GM23338 (cell line): ENCODE measurements around the gene OXLD1. TPM values are rescaled to one million over a fixed set of nuclear protein-coding genes. Genes with fewer than 3 reads are reported as not detected.

Experiments used
- ATAC-seq: fragments of 200-7000 bp; cut with Tn5 transposase; 3 replicates; pipeline ENCODE4 v1.9.1; 2020
- DNase-seq: peaks from one replicate; pipeline ENCODE4 v3.0.0-alpha.2; 2015; ENCODE audit warnings: low spot score
- H2AFZ ChIP-seq: fragments of 200-600 bp; sonication (generic); 2 replicates; pipeline ENCODE4 v1.8.0; 2016; ENCODE audit warnings: antibody characterized with exemption, mild to moderate bottlenecking, moderate library complexity
- H3F3A ChIP-seq: fragments of 200-600 bp; sonication (generic); replicated peaks from 2 replicates; pipeline ENCODE4 v1.8.0; 2017; ENCODE audit warnings: antibody characterized with exemption, mixed run types, low read depth
- H3K27ac ChIP-seq: fragments of 200-600 bp; sonication (generic); 2 replicates; pipeline ENCODE4 v1.6.1; 2016; ENCODE audit warnings: low read depth
- H3K27me3 ChIP-seq: fragments of 200-600 bp; sonication (generic); 2 replicates; pipeline ENCODE4 v1.8.0; 2016; ENCODE audit warnings: mild to moderate bottlenecking, mixed run types, moderate library complexity; ENCODE audit not compliant: insufficient read depth
- H3K36me3 ChIP-seq: fragments of 200-600 bp; sonication (generic); 2 replicates; pipeline ENCODE4 v1.8.0; 2016; ENCODE audit warnings: mild to moderate bottlenecking; ENCODE audit not compliant: insufficient read depth
- H3K4me1 ChIP-seq: fragments of 200-600 bp; sonication (generic); 2 replicates; pipeline ENCODE4 v1.8.0; 2016; ENCODE audit warnings: mild to moderate bottlenecking, moderate library complexity; ENCODE audit not compliant: insufficient read depth
- H3K4me2 ChIP-seq: fragments of 200-600 bp; sonication (generic); 2 replicates; pipeline ENCODE4 v1.7.1; 2017; ENCODE audit warnings: mixed run types
- H3K4me3 ChIP-seq: fragments of 200-600 bp; sonication (generic); 2 replicates; pipeline ENCODE4 v1.6.1; 2016; ENCODE audit warnings: mixed run types
- H3K79me2 ChIP-seq: fragments of 200-600 bp; sonication (generic); replicated peaks from 2 replicates; pipeline ENCODE4 v1.8.0; 2017; ENCODE audit warnings: mild to moderate bottlenecking; ENCODE audit not compliant: insufficient read depth
- H3K9me2 ChIP-seq: fragments of 200-600 bp; sonication (generic); 2 replicates; pipeline ENCODE4 v1.8.0; 2017; ENCODE audit not compliant: insufficient read depth
- H4K20me1 ChIP-seq: fragments of 200-600 bp; sonication (generic); replicated peaks from 2 replicates; pipeline ENCODE4 v1.8.0; 2017; ENCODE audit warnings: mild to moderate bottlenecking; ENCODE audit not compliant: insufficient read depth
- H3K27ac Mint-ChIP-seq: 2 replicates; pipeline ENCODE4 v1.8.0; 2020; ENCODE audit warnings: inconsistent platforms, mild to moderate bottlenecking, moderate library complexity, mixed read lengths
- H3K27me3 Mint-ChIP-seq: 3 replicates; pipeline ENCODE4 v1.8.0; 2022; ENCODE audit warnings: low read depth, mild to moderate bottlenecking, moderate library complexity, mixed read lengths, inconsistent platforms; ENCODE audit not compliant: insufficient read depth, poor library complexity
- H3K36me3 Mint-ChIP-seq: 3 replicates; pipeline ENCODE4 v1.8.0; 2021; ENCODE audit warnings: low read depth, mild to moderate bottlenecking, inconsistent platforms, moderate library complexity, mixed read lengths
- H3K4me1 Mint-ChIP-seq: 3 replicates; pipeline ENCODE4 v1.8.0; 2020; ENCODE audit warnings: mild to moderate bottlenecking, inconsistent platforms, mixed read lengths
- H3K4me3 Mint-ChIP-seq: 3 replicates; pipeline ENCODE4 v1.8.0; 2021; ENCODE audit warnings: moderate library complexity, mild to moderate bottlenecking, inconsistent platforms, mixed read lengths
- H3K9me3 Mint-ChIP-seq: 3 replicates; pipeline ENCODE4 v1.8.0; 2020; ENCODE audit warnings: moderate library complexity, mild to moderate bottlenecking, inconsistent platforms, mixed read lengths
- CREB1 ChIP-seq: fragments of 250-450 bp; sonication (Bioruptor Pico); IDR thresholded peaks from 2 replicates; pipeline ENCODE4 v1.5.0; 2020; ENCODE audit warnings: low read depth, mild to moderate bottlenecking, moderate library complexity
- EZH2 ChIP-seq: fragments of 200-600 bp; sonication (generic); IDR thresholded peaks from one replicate; pipeline ENCODE4 v1.8.0; 2017; ENCODE audit warnings: antibody characterized with exemption, mild to moderate bottlenecking, low read depth; ENCODE audit not compliant: unreplicated experiment
- EZH2phosphoT487 ChIP-seq: fragments of 200-600 bp; sonication (generic); IDR thresholded peaks from one replicate; pipeline ENCODE4 v1.8.1; 2018; ENCODE audit warnings: antibody characterized with exemption; ENCODE audit not compliant: unreplicated experiment
- NANOG ChIP-seq: IDR thresholded peaks from 2 replicates; pipeline ENCODE4 v1.6.1; 2016; ENCODE audit warnings: antibody characterized with exemption, borderline replicate concordance
- POLR2AphosphoS5 ChIP-seq: IDR thresholded peaks from 2 replicates; pipeline ENCODE4 v1.6.1; 2016; ENCODE audit warnings: antibody characterized with exemption, low read depth
- STAT1 ChIP-seq: IDR thresholded peaks from one replicate; pipeline ENCODE4 v1.6.1; 2016; ENCODE audit warnings: antibody characterized with exemption; ENCODE audit not compliant: unreplicated experiment
- ZNF114 ChIP-seq: fragments of 250-450 bp; sonication (Bioruptor Pico); IDR thresholded peaks from 2 replicates; pipeline ENCODE4 v1.5.0; 2020; ENCODE audit warnings: mild to moderate bottlenecking, moderate library complexity
- ZNF331 ChIP-seq: fragments of 250-450 bp; sonication (Bioruptor Pico); IDR thresholded peaks from 2 replicates; pipeline ENCODE4 v1.5.0; 2020; ENCODE audit warnings: low read depth, mild to moderate bottlenecking, moderate library complexity
- polyA plus RNA-seq: library from polyadenylated mRNA; unstranded; fragments of >200 nt; fragmentation: Nextera tagmentation; extraction: Ambion mirVana; gene quantifications from 2 replicates; pipeline ENCODE4 v1.2.1, GENCODE V29; 2016
- total RNA-seq: library from RNA; depleted of rRNA; stranded (reverse); fragments of >200 nt; shearing (Covaris generic); gene quantifications from 2 replicates; pipeline ENCODE4 v1.2.3, GENCODE V29; 2014
- TF ChIP-seq, protein P1 (sequence below), 2 experiments: fragments of 200-600 bp in 1 of 2; sonication (generic) in 1 of 2; conservative IDR thresholded peaks; 2 replicates each; pipeline versions ENCODE4 v1.5.1 to v1.6.1; 2016 to 2017; ENCODE audit warnings: antibody characterized with exemption in 2 of 2, low read depth in 2 of 2, mild to moderate bottlenecking in 2 of 2, moderate library complexity in 1 of 2
- TF ChIP-seq, protein P2 (sequence below): fragments of 250-450 bp; sonication (Bioruptor Pico); IDR thresholded peaks from 2 replicates; pipeline ENCODE4 v1.5.0; 2020; ENCODE audit warnings: mild to moderate bottlenecking, moderate library complexity
- TF ChIP-seq, protein P3 (sequence below): IDR thresholded peaks from 2 replicates; pipeline ENCODE4 v1.6.1; 2016; ENCODE audit warnings: antibody characterized with exemption
- TF ChIP-seq, protein P4 (sequence below): IDR thresholded peaks from one replicate; pipeline ENCODE4 v1.6.1; 2018; ENCODE audit warnings: antibody characterized with exemption; ENCODE audit not compliant: unreplicated experiment

The OXLD1 gene
- total and polyA plus RNA-seq, 2 experiments from 2014 or later: 46.0 to 64.9 TPM

DNA sequence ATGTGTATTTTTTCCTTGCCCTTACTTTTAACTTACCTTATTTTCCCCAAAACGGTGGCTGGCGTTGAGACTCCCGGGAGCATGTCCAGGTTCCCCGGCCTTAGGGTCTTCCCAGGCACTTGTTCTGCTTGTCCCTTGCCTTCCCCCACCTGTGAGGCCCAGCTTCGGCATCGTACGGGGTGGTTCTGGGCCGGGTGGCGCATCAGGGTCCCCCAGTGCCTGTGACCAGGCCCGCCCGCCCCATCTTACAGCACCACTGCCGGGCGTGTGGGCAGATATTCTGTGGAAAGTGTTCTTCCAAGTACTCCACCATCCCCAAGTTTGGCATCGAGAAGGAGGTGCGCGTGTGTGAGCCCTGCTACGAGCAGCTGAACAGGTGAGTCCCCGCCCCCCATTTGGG is 24.8 kb upstream of the OXLD1 start (continued):
- TF ChIP-seq, protein P1, sequence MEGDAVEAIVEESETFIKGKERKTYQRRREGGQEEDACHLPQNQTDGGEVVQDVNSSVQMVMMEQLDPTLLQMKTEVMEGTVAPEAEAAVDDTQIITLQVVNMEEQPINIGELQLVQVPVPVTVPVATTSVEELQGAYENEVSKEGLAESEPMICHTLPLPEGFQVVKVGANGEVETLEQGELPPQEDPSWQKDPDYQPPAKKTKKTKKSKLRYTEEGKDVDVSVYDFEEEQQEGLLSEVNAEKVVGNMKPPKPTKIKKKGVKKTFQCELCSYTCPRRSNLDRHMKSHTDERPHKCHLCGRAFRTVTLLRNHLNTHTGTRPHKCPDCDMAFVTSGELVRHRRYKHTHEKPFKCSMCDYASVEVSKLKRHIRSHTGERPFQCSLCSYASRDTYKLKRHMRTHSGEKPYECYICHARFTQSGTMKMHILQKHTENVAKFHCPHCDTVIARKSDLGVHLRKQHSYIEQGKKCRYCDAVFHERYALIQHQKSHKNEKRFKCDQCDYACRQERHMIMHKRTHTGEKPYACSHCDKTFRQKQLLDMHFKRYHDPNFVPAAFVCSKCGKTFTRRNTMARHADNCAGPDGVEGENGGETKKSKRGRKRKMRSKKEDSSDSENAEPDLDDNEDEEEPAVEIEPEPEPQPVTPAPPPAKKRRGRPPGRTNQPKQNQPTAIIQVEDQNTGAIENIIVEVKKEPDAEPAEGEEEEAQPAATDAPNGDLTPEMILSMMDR (conservative IDR thresholded peaks at IDR 0.05; ENCODE audit: low read depth in 2 of 2): no peak
- no peak for TF ChIP-seq ZNF331 (CRISPR knock-in tag)
- no peak for TF ChIP-seq NANOG
- no peak for TF ChIP-seq EZH2
- TF ChIP-seq CREB1 (CRISPR knock-in tag): no peak
- TF ChIP-seq, protein P2, sequence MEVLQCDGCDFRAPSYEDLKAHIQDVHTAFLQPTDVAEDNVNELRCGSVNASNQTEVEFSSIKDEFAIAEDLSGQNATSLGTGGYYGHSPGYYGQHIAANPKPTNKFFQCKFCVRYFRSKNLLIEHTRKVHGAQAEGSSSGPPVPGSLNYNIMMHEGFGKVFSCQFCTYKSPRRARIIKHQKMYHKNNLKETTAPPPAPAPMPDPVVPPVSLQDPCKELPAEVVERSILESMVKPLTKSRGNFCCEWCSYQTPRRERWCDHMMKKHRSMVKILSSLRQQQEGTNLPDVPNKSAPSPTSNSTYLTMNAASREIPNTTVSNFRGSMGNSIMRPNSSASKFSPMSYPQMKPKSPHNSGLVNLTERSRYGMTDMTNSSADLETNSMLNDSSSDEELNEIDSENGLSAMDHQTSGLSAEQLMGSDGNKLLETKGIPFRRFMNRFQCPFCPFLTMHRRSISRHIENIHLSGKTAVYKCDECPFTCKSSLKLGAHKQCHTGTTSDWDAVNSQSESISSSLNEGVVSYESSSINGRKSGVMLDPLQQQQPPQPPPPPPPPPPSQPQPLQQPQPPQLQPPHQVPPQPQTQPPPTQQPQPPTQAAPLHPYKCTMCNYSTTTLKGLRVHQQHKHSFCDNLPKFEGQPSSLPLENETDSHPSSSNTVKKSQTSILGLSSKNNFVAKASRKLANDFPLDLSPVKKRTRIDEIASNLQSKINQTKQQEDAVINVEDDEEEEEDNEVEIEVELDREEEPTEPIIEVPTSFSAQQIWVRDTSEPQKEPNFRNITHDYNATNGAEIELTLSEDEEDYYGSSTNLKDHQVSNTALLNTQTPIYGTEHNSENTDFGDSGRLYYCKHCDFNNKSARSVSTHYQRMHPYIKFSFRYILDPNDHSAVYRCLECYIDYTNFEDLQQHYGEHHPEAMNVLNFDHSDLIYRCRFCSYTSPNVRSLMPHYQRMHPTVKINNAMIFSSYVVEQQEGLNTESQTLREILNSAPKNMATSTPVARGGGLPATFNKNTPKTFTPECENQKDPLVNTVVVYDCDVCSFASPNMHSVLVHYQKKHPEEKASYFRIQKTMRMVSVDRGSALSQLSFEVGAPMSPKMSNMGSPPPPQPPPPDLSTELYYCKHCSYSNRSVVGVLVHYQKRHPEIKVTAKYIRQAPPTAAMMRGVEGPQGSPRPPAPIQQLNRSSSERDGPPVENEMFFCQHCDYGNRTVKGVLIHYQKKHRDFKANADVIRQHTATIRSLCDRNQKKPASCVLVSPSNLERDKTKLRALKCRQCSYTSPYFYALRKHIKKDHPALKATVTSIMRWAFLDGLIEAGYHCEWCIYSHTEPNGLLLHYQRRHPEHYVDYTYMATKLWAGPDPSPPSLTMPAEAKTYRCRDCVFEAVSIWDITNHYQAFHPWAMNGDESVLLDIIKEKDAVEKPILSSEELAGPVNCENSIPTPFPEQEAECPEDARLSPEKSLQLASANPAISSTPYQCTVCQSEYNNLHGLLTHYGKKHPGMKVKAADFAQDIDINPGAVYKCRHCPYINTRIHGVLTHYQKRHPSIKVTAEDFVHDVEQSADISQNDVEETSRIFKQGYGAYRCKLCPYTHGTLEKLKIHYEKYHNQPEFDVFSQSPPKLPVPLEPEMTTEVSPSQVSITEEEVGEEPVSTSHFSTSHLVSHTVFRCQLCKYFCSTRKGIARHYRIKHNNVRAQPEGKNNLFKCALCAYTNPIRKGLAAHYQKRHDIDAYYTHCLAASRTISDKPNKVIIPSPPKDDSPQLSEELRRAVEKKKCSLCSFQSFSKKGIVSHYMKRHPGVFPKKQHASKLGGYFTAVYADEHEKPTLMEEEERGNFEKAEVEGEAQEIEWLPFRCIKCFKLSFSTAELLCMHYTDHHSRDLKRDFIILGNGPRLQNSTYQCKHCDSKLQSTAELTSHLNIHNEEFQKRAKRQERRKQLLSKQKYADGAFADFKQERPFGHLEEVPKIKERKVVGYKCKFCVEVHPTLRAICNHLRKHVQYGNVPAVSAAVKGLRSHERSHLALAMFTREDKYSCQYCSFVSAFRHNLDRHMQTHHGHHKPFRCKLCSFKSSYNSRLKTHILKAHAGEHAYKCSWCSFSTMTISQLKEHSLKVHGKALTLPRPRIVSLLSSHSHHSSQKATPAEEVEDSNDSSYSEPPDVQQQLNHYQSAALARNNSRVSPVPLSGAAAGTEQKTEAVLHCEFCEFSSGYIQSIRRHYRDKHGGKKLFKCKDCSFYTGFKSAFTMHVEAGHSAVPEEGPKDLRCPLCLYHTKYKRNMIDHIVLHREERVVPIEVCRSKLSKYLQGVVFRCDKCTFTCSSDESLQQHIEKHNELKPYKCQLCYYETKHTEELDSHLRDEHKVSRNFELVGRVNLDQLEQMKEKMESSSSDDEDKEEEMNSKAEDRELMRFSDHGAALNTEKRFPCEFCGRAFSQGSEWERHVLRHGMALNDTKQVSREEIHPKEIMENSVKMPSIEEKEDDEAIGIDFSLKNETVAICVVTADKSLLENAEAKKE (CRISPR knock-in tag): no peak

DNA sequence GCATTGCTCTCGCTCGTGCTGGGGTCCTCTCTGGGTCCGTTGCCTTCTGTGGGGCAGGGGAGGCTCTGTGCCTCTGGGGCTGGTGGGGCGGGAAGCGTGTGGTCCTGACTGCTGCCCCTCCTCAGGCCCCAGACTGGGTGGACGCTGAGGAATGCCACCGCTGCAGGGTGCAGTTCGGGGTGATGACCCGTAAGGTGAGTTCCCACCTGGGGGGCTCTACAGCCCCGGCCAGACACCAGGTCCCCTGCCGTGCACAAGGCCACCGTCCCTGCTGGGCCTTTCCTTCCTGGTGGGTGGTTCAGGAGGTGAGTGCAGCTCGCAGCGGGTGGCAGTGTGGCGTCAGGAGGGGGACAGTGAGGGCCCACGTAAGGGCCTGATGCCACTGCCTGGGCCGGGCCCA is 24.1 kb upstream of the OXLD1 start:
- Mint-ChIP-seq H3K36me3 (peaks cover 51% of the 10 kb centered on the region), H3K4me1 (no peaks in the 10 kb centered on the region; the same call in 2 of the 3 replicates), H3K27me3 (peaks cover 8% of the 10 kb centered on the region), H3K4me3 (no peak overlapping the region), H3K27ac (no peak overlapping the region), H3K9me3 (no peaks in the 10 kb centered on the region; the same call in 2 of the 3 replicates)
- Histone ChIP-seq H3K36me3 (no peaks in the 10 kb centered on the region), H3K9me2 (no peaks in the 10 kb centered on the region), H4K20me1 (peaks cover 4% of the 10 kb centered on the region; the same call in 1 of the 2 replicates), H3K4me3 (no peak overlapping the region), H3K27ac (no peak overlapping the region), H3F3A (peaks cover 2% of the 10 kb centered on the region), H3K27me3 (no peaks in the 10 kb centered on the region), H3K79me2 (peaks cover 7% of the 10 kb centered on the region), H3K4me2 (no peak overlapping the region), H3K4me1 (no peaks in the 10 kb centered on the region), H2AFZ (no peak overlapping the region)
- DNase-seq (no peak), ATAC-seq (no peak)
- TF ChIP-seq EZH2: no peak
- no peak for TF ChIP-seq NANOG
- TF ChIP-seq, protein P3, sequence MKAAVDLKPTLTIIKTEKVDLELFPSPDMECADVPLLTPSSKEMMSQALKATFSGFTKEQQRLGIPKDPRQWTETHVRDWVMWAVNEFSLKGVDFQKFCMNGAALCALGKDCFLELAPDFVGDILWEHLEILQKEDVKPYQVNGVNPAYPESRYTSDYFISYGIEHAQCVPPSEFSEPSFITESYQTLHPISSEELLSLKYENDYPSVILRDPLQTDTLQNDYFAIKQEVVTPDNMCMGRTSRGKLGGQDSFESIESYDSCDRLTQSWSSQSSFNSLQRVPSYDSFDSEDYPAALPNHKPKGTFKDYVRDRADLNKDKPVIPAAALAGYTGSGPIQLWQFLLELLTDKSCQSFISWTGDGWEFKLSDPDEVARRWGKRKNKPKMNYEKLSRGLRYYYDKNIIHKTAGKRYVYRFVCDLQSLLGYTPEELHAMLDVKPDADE: no peak
- no peak for TF ChIP-seq POLR2AphosphoS5
- TF ChIP-seq, protein P4, sequence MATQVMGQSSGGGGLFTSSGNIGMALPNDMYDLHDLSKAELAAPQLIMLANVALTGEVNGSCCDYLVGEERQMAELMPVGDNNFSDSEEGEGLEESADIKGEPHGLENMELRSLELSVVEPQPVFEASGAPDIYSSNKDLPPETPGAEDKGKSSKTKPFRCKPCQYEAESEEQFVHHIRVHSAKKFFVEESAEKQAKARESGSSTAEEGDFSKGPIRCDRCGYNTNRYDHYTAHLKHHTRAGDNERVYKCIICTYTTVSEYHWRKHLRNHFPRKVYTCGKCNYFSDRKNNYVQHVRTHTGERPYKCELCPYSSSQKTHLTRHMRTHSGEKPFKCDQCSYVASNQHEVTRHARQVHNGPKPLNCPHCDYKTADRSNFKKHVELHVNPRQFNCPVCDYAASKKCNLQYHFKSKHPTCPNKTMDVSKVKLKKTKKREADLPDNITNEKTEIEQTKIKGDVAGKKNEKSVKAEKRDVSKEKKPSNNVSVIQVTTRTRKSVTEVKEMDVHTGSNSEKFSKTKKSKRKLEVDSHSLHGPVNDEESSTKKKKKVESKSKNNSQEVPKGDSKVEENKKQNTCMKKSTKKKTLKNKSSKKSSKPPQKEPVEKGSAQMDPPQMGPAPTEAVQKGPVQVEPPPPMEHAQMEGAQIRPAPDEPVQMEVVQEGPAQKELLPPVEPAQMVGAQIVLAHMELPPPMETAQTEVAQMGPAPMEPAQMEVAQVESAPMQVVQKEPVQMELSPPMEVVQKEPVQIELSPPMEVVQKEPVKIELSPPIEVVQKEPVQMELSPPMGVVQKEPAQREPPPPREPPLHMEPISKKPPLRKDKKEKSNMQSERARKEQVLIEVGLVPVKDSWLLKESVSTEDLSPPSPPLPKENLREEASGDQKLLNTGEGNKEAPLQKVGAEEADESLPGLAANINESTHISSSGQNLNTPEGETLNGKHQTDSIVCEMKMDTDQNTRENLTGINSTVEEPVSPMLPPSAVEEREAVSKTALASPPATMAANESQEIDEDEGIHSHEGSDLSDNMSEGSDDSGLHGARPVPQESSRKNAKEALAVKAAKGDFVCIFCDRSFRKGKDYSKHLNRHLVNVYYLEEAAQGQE: no peak
- TF ChIP-seq ZNF114 (CRISPR knock-in tag): no peak
- no peak for TF ChIP-seq STAT1
- no peak for TF ChIP-seq EZH2phosphoT487
- TF ChIP-seq ZNF331 (CRISPR knock-in tag): no peak
